HepG2 (cell line): Measurements from ENCODE around the gene CCNB1IP1. TPM values are rescaled to one million over a fixed set of nuclear protein-coding genes. Genes with fewer than 3 reads are reported as not detected.

Experiments used
- ATAC-seq: fragments of 200-7000 bp; cut with Tn5 transposase; 3 replicates; pipeline ENCODE4 v1.9.1; 2020; ENCODE audit warnings: mild to moderate bottlenecking, moderate library complexity
- BruUV-seq: library from RNA; stranded (reverse); fragments of 400-500 nt; replicated peaks from 2 replicates; lab custom pipeline; 2021; lab: Mats Ljungman, UMichigan
- CTCF ChIA-PET: fragments of 300-600 bp; formaldehyde crosslinking; extraction: SDS; loops from one replicate; lab custom pipeline; 2021; ENCODE audit warnings: low total read pairs, inconsistent platforms, low intra/inter-chr PET ratio; lab: Yijun Ruan, JAX
- POLR2A ChIA-PET: fragments of 350-600 bp; sonication (Branson Sonifier 250); formaldehyde crosslinking; loops from one replicate; lab custom pipeline; 2020; ENCODE audit warnings: antibody characterized with exemption, inconsistent platforms; lab: Yijun Ruan, JAX
- DNase-seq: peaks from one replicate; pipeline ENCODE4 v3.0.0-alpha.2; 2015; ENCODE audit warnings: low spot score
- FAIRE-seq: peaks from 3 replicates; lab custom pipeline; 2011; peaks lifted over from hg19 to GRCh38; lab: Jason Lieb, UNC
- H2AFZ ChIP-seq: one replicate; pipeline ENCODE4 v1.6.1; 2011; ENCODE audit warnings: low read length, inconsistent platforms
- H3K27ac ChIP-seq: fragments of 300-600 bp; 3 replicates; pipeline ENCODE4 v1.8.0; 2011; ENCODE audit warnings: mixed run types, mild to moderate bottlenecking, mixed read lengths, low read length, inconsistent platforms; ENCODE audit not compliant: insufficient read depth; ENCODE audit errors: extremely low read length
- H3K27me3 ChIP-seq, 2 experiments: fragments of 200-600 bp in 1 of 2; 2 replicates in 1 of 2; 3 replicates in 1 of 2; pipeline versions ENCODE4 v1.6.0 to v1.8.0; 2011; ENCODE audit warnings: low read length in 2 of 2, mild to moderate bottlenecking in 2 of 2, moderate library complexity in 2 of 2, inconsistent platforms in 1 of 2; ENCODE audit not compliant: insufficient read depth in 2 of 2, control insufficient read depth in 1 of 2
- H3K36me3 ChIP-seq, 2 experiments: fragments of 200-600 bp in 1 of 2; replicated peaks in 1 of 2; 2 replicates in 1 of 2; 3 replicates in 1 of 2; pipeline versions ENCODE4 v1.5.1 to v1.8.0; 2011; ENCODE audit warnings: low read length in 2 of 2, inconsistent platforms in 1 of 2; ENCODE audit not compliant: insufficient read depth in 2 of 2, control insufficient read depth in 1 of 2
- H3K4me1 ChIP-seq: 2 replicates; pipeline ENCODE4 v1.5.1; 2012; ENCODE audit warnings: low read length, inconsistent platforms; ENCODE audit not compliant: insufficient read depth
- H3K4me2 ChIP-seq: 2 replicates; pipeline ENCODE4 v1.6.0; 2011; ENCODE audit warnings: low read depth, low read length, inconsistent platforms
- H3K4me3 ChIP-seq, 3 experiments: fragments of 200-600 bp in 1 of 3; sonication (generic), shearing (Covaris generic) in 1 of 3; replicated peaks in 1 of 3; 2 replicates each; pipeline ENCODE4 v1.5.1; 2011 to 2016; ENCODE audit warnings: low read length in 3 of 3, inconsistent platforms in 2 of 3, low read depth in 2 of 3, mild to moderate bottlenecking in 2 of 3, control low read depth in 1 of 3, mixed read lengths in 1 of 3; ENCODE audit not compliant: insufficient read depth in 1 of 3
- H3K79me2 ChIP-seq: one replicate; pipeline ENCODE4 v1.6.1; 2011; ENCODE audit warnings: low read length, inconsistent platforms; ENCODE audit not compliant: insufficient read depth
- H3K9ac ChIP-seq: 2 replicates; pipeline ENCODE4 v1.6.0; 2011; ENCODE audit warnings: mild to moderate bottlenecking, low read depth, low read length, inconsistent platforms; ENCODE audit not compliant: insufficient read depth
- H3K9me3 ChIP-seq: 2 replicates; pipeline ENCODE4 v1.5.1; 2012; ENCODE audit warnings: mild to moderate bottlenecking, low read length
- H4K20me1 ChIP-seq: 2 replicates; pipeline ENCODE4 v1.6.0; 2011; ENCODE audit warnings: inconsistent platforms, mild to moderate bottlenecking, low read length, moderate library complexity; ENCODE audit not compliant: insufficient read depth
- BCL6 ChIP-seq: IDR thresholded peaks from 2 replicates; pipeline ENCODE4 v1.6.1; 2016; ENCODE audit warnings: missing genetic modification reagents, missing compliant biosample characterization
- CENPX ChIP-seq: sonication (generic); formaldehyde crosslinking; IDR thresholded peaks from 2 replicates; pipeline ENCODE4 v1.9.0; 2021; ENCODE audit warnings: mild to moderate bottlenecking, missing genetic modification reagents, moderate library complexity
- CREM ChIP-seq, 2 experiments: sonication (generic) in 1 of 2; formaldehyde crosslinking in 1 of 2; IDR thresholded peaks; 2 replicates each; pipeline versions ENCODE4 v1.4.0 to v1.6.1; 2016 to 2020; ENCODE audit warnings: antibody characterized with exemption in 1 of 2, mild to moderate bottlenecking in 1 of 2, missing genetic modification reagents in 1 of 2
- CSRNP1 ChIP-seq: sonication (generic); formaldehyde crosslinking; IDR thresholded peaks from 2 replicates; pipeline ENCODE4 v1.8.1; 2023; ENCODE audit warnings: mild to moderate bottlenecking, missing genetic modification reagents
- ELF1 ChIP-seq: sonication (generic); formaldehyde crosslinking; IDR thresholded peaks from 2 replicates; pipeline ENCODE4 v1.4.0; 2020; ENCODE audit warnings: missing genetic modification reagents
- HOXA7 ChIP-seq: sonication (generic); formaldehyde crosslinking; IDR thresholded peaks from 2 replicates; pipeline ENCODE4 v1.8.1; 2022; ENCODE audit warnings: mild to moderate bottlenecking, missing genetic modification reagents, moderate library complexity
- MED8 ChIP-seq: sonication (generic); formaldehyde crosslinking; IDR thresholded peaks from 2 replicates; pipeline ENCODE4 v1.8.1; 2023; ENCODE audit warnings: mild to moderate bottlenecking, missing genetic modification reagents; ENCODE audit not compliant: insufficient replicate concordance
- POGZ ChIP-seq: sonication (generic); formaldehyde crosslinking; IDR thresholded peaks from 2 replicates; pipeline ENCODE4 v1.4.0; 2020; ENCODE audit warnings: mild to moderate bottlenecking, missing genetic modification reagents
- RERE ChIP-seq: IDR thresholded peaks from 2 replicates; pipeline ENCODE4 v1.6.1; 2016; ENCODE audit warnings: low read depth, missing genetic modification reagents, missing compliant biosample characterization
- SKI ChIP-seq: fragments of 450-650 bp; IDR thresholded peaks from one replicate; pipeline ENCODE4 v1.6.1; 2018; ENCODE audit warnings: mild to moderate bottlenecking; ENCODE audit not compliant: partially characterized antibody
- SNAPC2 ChIP-seq: sonication (generic); formaldehyde crosslinking; IDR thresholded peaks from 2 replicates; pipeline ENCODE4 v1.8.1; 2022; ENCODE audit warnings: mild to moderate bottlenecking, missing genetic modification reagents
- TRAFD1 ChIP-seq: sonication (generic); formaldehyde crosslinking; IDR thresholded peaks from 2 replicates; pipeline ENCODE4 v1.5.1; 2020; ENCODE audit warnings: missing genetic modification reagents, mild to moderate bottlenecking, borderline replicate concordance
- ZNF282 ChIP-seq: fragments of 450-650 bp; IDR thresholded peaks from 2 replicates; pipeline ENCODE4 v1.6.1; 2018; ENCODE audit not compliant: partially characterized antibody
- ZNF607 ChIP-seq: sonication (generic); formaldehyde crosslinking; IDR thresholded peaks from 2 replicates; pipeline ENCODE4 v1.5.1; 2020; ENCODE audit warnings: missing genetic modification reagents, mild to moderate bottlenecking, borderline replicate concordance
- WGBS: methylation state at CpG from one replicate; pipeline ENCODE4 v1.1.6; 2017; ENCODE audit warnings: low lambda C conversion rate; 5-methylcytosine and 5-hydroxymethylcytosine counted together
- in situ Hi-C: cut with HindIII; loops from 2 replicates; pipeline ENCODE4 v1.10.0; 2017; ENCODE audit warnings: low pct_unique_long_range_greater_than_20kb; ENCODE audit not compliant: extremely low pct_ligation_motif_present
- intact Hi-C: fragments of 100-400 bp; cut with micrococcal nuclease; formaldehyde crosslinking; loops from one replicate; pipeline ENCODE4 v1.10.0; 2022; ENCODE audit not compliant: unreplicated experiment
- polyA plus RNA-seq, 8 experiments: library from polyadenylated mRNA; depleted of rRNA in 3 of 8; stranded (reverse) in 7 of 8; unstranded in 1 of 8; fragments of >200 nt; fragmentation: Illumina TruSeq in 4 of 8; extraction: Trizol in 4 of 8; gene quantifications; 2 replicates each; pipeline versions ENCODE4 v1.2.1 to v1.2.3, GENCODE V29; 2011 to 2016; ENCODE audit warnings: low read depth in 4 of 8, missing spikeins in 1 of 8, mixed read lengths in 1 of 8; ENCODE audit not compliant: insufficient read depth in 1 of 8
- total RNA-seq, 5 experiments: library from RNA; depleted of rRNA; stranded (reverse); fragments of >200 nt; fragmentation: Illumina TruSeq; extraction: Trizol; gene quantifications; 2 replicates each; pipeline ENCODE4 v1.2.3, GENCODE V29; 2016; ENCODE audit warnings: low read depth in 1 of 5

Gene CCNB1IP1
- total and polyA plus RNA-seq, 2 of the 13 experiments (the other 11 are each of a cell fraction or from before 2014, with no cell fraction given), result 98.3 to 125 TPM

- H2AFZ ChIP-seq, result no peak overlapping the region
- FAIRE-seq (no peak), ATAC-seq (no peak), DNase-seq (no peak)
- POLR2A ChIA-PET, result no interaction called here
- TF ChIP-seq CREM (IDR thresholded peaks at IDR 0.05) (no peak), CREM (CRISPR knock-in tag; IDR thresholded peaks at IDR 0.05) (no peak), BCL6 (CRISPR knock-in tag) (no peak), CENPX (no peak), ZNF607 (CRISPR knock-in tag) (no peak), CSRNP1 (CRISPR knock-in tag) (no peak), SNAPC2 (CRISPR knock-in tag) (no peak), ELF1 (CRISPR knock-in tag) (no peak), ZNF282 (no peak), HOXA7 (CRISPR knock-in tag) (no peak), RERE (CRISPR knock-in tag) (no peak), MED8 (CRISPR knock-in tag) (no peak), SKI (no peak), POGZ (no peak), TRAFD1 (CRISPR knock-in tag) (no peak)
- H3K27me3 ChIP-seq, result no peaks in the 10 kb centered on the region
- H3K36me3 ChIP-seq, result no peaks in the 10 kb centered on the region
- H3K79me2 ChIP-seq, result no peaks in the 10 kb centered on the region
- peaks cover 6% of the 10 kb centered on the region for H3K4me1 ChIP-seq
- BruUV-seq, result no TSS peak
- WGBS, result over 99% methylated on average over 2 of the region's 2 CpGs
- H3K9ac ChIP-seq, result no peak overlapping the region
- in situ Hi-C loops (no loop called here), intact Hi-C loops (no loop called here)
- CTCF ChIA-PET, result no interaction called here
- peaks cover 41% of the 10 kb centered on the region for H3K9me3 ChIP-seq
- no peaks in the 10 kb centered on the region for H4K20me1 ChIP-seq
- H3K4me2 ChIP-seq, result no peak overlapping the region
- no peak overlapping the region for H3K4me3 ChIP-seq
- H3K27ac ChIP-seq, result no peak overlapping the region
Observed at GRCh38 chr14:20274062-20274461, 59.0 kb downstream of the CCNB1IP1 start.
